Measurements from ENCODE around the gene HFM1. TPM values are rescaled to one million over a fixed set of nuclear protein-coding genes. Genes with fewer than 3 reads are reported as not detected.
A peak's percentile ranks its signal among the peaks of the same experiment; 100 is the strongest.
"Not testable (repeated sequence)": the region's sequence is repeated elsewhere in the genome, so short reads cannot be mapped to it uniquely, and the experiment has no call there.

The HFM1 gene
- total and polyA plus RNA-seq, 5 experiments from 2014 or later = not detected

DNA sequence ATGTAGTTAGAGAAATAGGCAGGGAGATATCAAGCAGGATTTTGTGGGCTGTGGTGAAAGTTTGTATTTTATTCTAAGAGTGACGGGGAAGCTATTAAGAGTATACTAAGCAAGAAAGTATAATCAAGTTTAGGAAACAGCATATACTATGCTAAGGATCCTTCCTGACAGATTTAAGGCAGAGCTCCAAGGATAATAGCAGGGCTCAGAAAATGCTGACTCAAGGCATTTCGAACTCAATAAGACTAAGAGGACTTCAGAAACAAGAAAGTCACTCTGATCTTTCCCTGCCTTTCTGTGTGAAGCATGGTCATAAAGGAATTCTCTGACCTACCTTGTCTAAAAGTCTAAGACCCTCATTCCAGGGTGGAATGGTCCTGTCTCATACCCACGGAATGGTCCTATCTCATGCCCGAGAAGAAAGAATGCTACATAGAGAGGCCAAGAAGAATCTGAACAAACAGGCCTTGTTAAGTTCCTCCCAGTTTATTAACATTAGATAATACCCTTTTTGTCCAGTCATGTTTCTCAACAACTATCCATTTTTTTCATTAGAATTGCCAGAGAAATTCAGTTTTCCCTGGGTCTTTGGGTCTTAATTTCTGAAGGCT, 59.1 kb downstream of the HFM1 start:
- DNase-seq (no peak), ATAC-seq (no peak)
- Mint-ChIP-seq H3K4me1 (no peaks in the 10 kb centered on the region), H3K9me3 (peaks cover 0 to 1% (median 0%) of the 10 kb centered on the region in 9 donors), H3K36me3 (no peaks in the 10 kb centered on the region), H3K27ac (no peak overlapping the region), H3K27me3 (peaks cover 0 to 13% (median 5%) of the 10 kb centered on the region in 5 donors), H3K4me3 (no peak overlapping the region)
- POLR2A ChIA-PET = no interaction called here

DNA sequence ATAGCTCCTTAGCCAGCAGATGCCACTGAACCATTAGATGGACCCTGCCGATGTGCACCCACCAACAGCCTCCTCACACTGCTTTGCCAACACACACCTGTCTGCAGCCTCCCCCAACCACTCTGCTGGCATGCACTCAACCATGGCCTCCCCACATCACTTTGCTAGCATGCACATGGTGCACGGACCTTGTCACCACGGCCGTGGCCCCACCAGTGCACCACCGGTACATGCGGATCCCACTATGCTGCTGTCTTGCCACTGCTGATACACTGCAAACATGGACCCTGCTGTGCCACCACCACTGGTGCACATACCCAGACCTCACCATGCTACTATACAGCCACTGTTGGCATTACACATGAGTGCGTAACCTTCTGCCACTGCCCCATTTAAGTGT, 66.1 kb downstream of the HFM1 start:
- no peaks in the 10 kb centered on the region for H3K4me1 Mint-ChIP-seq
- ATAC-seq (no peak), DNase-seq (no peak)
- H3K36me3 Mint-ChIP-seq = peaks cover 0 to 4% (median 0%) of the 10 kb centered on the region in 3 donors
- H3K9me3 Mint-ChIP-seq = peaks cover 0 to 9% (median 0%) of the 10 kb centered on the region in 9 donors
- peaks cover 10 to 62% (median 22%) of the 10 kb centered on the region in 5 donors for H3K27me3 Mint-ChIP-seq
- H3K27ac Mint-ChIP-seq = peak overlapping the region in 1 of 10 donors; percentile 6
- no peak overlapping the region for H3K4me3 Mint-ChIP-seq
- POLR2A ChIA-PET = no interaction called here

DNA sequence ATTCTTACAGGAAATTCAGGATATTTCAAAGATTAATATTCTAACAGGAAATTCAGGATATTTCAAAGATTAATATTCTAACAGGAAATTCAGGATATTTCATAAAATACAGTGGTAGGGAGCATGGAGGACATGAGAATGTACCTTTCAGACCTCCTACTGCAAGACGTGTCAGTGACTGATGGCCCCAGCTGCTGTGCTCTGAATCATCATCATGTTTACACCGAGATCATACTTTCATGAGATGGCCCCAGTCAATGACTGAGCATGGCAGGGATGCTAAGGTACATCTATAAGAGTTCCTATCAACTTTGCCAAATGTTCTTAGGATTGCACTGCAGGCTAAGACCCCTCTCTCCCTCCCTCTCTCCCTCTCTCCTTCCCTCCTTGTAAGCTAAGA, 69.0 kb downstream of the HFM1 start:
- Mint-ChIP-seq H3K27ac (no peak overlapping the region), H3K36me3 (peaks cover 0 to 8% (median 0%) of the 10 kb centered on the region in 3 donors), H3K9me3 (peaks cover 0 to 9% (median 4%) of the 10 kb centered on the region in 9 donors), H3K4me1 (no peaks in the 10 kb centered on the region), H3K27me3 (peaks cover 13 to 51% (median 27%) of the 10 kb centered on the region in 5 donors), H3K4me3 (no peak overlapping the region)
- no peak for ATAC-seq
- POLR2A ChIA-PET = no interaction called here
- no peak for DNase-seq

DNA sequence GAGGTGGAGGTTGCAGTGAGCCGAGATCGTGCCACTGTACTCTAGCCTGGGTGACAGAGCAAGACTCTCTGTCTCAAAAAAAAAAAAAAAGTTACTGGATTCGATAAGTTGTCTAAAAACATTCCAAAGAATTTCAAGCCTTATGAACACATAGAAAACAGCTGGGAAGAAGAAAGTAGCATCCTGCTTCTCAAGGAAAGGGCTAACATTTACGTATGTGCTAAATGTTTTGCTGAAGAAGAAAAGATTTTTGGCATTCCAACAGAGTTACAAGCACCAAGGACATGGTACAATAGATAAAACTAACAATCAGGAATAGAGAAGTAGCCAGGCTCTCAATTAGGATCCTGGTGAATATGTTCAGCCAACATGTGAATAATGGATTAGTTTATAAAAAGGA, 69.8 kb downstream of the HFM1 start:
- Mint-ChIP-seq H3K4me1 (no peaks in the 10 kb centered on the region), H3K4me3 (no peak overlapping the region), H3K9me3 (peaks cover 0 to 11% (median 6%) of the 10 kb centered on the region in 9 donors), H3K27ac (no peak overlapping the region), H3K36me3 (peaks cover 0 to 9% (median 0%) of the 10 kb centered on the region in 3 donors), H3K27me3 (peaks cover 13 to 51% (median 25%) of the 10 kb centered on the region in 5 donors)
- POLR2A ChIA-PET = no interaction called here
- DNase-seq (no peak), ATAC-seq (no peak)

DNA sequence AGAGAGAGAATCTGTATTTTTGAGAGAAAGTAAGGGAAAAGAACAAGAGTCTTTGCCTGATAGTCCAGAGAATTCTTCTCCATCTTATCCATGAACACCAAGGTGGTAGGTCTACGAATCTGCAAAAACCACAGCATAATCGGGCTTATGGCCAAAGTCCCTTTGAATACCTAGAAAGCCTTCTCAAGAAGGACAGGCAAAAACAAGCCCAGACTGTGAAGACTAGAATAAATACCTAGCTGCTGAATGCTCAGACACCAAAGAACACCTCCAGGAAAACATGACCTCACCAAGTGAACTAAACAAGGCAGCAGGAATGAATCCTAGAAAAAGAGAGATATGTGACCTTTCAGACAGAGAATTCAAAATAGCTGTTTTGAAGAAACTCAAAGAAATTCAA, 79.2 kb downstream of the HFM1 start:
- no peak overlapping the region for H3K27ac Mint-ChIP-seq
- no peaks in the 10 kb centered on the region for H3K4me1 Mint-ChIP-seq
- ATAC-seq = no peak
- H3K4me3 Mint-ChIP-seq = no peak overlapping the region
- H3K9me3 Mint-ChIP-seq = peaks cover 0 to 17% (median 0%) of the 10 kb centered on the region in 9 donors
- DNase-seq = no peak
- peaks cover 3 to 35% (median 5%) of the 10 kb centered on the region in 5 donors for H3K27me3 Mint-ChIP-seq
- POLR2A ChIA-PET = no interaction called here
- H3K36me3 Mint-ChIP-seq = peaks cover 0 to 7% (median 0%) of the 10 kb centered on the region in 3 donors

DNA sequence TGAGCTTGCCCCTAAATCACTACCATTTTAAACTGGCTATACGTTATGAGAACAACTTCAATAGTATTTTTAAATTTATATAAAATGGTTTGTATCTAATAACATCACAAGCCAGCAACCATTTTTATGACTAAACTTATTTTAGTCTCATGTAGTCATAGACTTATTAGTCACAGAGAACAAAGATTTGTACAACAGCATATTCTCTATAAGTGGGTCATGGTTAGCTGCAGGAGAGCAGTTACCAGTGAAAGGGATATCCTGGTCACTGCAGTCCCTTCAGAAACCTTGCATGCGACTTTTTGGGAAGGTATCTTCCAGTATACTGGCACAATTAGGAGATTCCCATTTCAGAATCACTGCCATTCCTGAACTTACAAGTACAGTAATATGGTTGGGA, 90.0 kb downstream of the HFM1 start:
- Mint-ChIP-seq H3K36me3 (peaks cover 3 to 4% (median 3%) of the 10 kb centered on the region in 3 donors), H3K4me1 (no peaks in the 10 kb centered on the region), H3K9me3 (peaks cover 0 to 9% (median 2%) of the 10 kb centered on the region in 9 donors), H3K4me3 (no peak overlapping the region), H3K27ac (no peak overlapping the region), H3K27me3 (peaks cover 3 to 24% (median 12%) of the 10 kb centered on the region in 5 donors)
- DNase-seq = no peak
- POLR2A ChIA-PET = no interaction called here
- ATAC-seq = no peak

DNA sequence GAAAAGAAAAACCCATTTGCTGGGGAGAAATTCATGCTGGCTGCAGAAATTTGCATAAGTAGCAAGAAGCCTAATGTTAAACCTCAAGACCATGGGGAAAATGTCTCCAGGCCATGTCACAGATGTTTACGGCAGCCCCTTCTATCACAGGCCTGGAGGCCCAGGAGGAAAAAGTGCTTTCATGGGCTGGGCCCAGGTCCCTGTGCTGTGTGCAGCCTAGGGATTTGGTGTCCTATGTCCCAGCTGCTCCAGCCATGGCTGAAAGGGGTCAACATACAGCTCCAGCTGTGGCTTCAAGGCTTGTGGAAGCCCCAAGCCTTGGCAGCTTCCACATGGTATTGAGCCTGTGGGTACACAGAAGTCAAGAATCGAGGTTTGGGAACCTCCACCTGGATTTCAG, 93.0 kb downstream of the HFM1 start:
- H3K27ac Mint-ChIP-seq = no peak overlapping the region
- no peak for DNase-seq
- no peak for ATAC-seq
- peaks cover 5 to 33% (median 11%) of the 10 kb centered on the region in 5 donors for H3K27me3 Mint-ChIP-seq
- peaks cover 7 to 28% (median 14%) of the 10 kb centered on the region in 9 donors for H3K9me3 Mint-ChIP-seq
- no peaks in the 10 kb centered on the region for H3K4me1 Mint-ChIP-seq
- peaks cover 3 to 10% (median 3%) of the 10 kb centered on the region in 3 donors for H3K36me3 Mint-ChIP-seq
- POLR2A ChIA-PET = no interaction called here
- H3K4me3 Mint-ChIP-seq = no peak overlapping the region

DNA sequence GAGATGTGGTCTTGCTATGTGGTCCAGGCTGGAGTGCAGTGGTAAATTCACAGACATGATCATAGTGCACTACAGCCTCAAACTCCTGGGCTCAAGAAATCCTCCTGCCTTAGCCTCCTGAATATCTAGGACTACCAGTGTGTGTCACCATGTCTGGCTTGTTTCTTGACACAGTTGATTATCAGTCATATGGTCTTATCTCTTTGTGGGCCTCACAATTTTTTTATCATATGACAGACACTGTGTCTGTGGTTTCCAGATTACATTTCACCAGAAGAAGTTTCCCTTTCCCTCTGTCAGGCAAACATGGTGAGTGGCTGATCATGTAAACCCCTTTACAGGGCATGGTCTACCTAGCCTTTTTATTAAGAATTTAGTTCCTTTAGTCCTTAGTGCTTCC, 96.1 kb downstream of the HFM1 start:
- ATAC-seq (no peak), DNase-seq (no peak)
- H3K4me1 Mint-ChIP-seq = no peaks in the 10 kb centered on the region
- peaks cover 3 to 10% (median 3%) of the 10 kb centered on the region in 3 donors for H3K36me3 Mint-ChIP-seq
- POLR2A ChIA-PET = no interaction called here
- H3K27me3 Mint-ChIP-seq = peaks cover 5 to 33% (median 11%) of the 10 kb centered on the region in 5 donors
- H3K4me3 Mint-ChIP-seq = no peak overlapping the region
- H3K9me3 Mint-ChIP-seq = peaks cover 7 to 34% (median 16%) of the 10 kb centered on the region in 9 donors
- H3K27ac Mint-ChIP-seq = no peak overlapping the region

DNA sequence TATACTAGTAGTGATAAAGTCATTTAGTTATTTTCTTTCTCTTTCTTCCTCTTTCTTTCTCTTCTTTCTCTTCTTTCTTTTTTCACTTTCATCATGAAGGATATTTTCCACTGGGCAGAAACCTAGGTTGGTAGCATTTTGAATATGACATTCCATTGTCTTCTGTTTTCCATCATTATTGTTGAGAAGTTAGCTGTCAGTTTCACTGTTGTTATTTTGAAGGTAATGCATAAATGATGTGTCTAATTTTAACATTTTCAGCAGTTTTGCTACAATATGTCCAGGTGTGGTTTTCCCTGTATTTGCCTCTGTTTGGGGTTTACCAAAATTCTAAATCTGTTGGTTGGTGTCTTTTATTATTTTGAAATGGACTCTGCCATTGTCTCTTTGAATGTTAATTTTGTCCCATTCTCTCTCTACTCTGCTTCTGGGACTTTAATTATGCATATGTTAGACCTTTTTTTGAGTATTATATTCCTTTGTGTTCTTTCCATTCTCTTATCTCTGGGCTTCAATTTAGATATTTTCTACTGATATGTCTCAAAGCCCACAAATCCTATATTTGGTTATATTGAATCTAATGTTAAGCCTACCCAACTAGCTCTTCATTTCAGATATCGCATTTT, 96.7 kb downstream of the HFM1 start:
- H3K4me3 Mint-ChIP-seq = no peak overlapping the region
- H3K36me3 Mint-ChIP-seq = peaks cover 3 to 8% (median 3%) of the 10 kb centered on the region in 3 donors
- H3K9me3 Mint-ChIP-seq = peaks cover 11 to 40% (median 21%) of the 10 kb centered on the region in 9 donors
- no peaks in the 10 kb centered on the region for H3K4me1 Mint-ChIP-seq
- H3K27me3 Mint-ChIP-seq = peaks cover 4 to 31% (median 11%) of the 10 kb centered on the region in 5 donors
- POLR2A ChIA-PET = no interaction called here
- ATAC-seq (no peak), DNase-seq (no peak)
- H3K27ac Mint-ChIP-seq = no peak overlapping the region

DNA sequence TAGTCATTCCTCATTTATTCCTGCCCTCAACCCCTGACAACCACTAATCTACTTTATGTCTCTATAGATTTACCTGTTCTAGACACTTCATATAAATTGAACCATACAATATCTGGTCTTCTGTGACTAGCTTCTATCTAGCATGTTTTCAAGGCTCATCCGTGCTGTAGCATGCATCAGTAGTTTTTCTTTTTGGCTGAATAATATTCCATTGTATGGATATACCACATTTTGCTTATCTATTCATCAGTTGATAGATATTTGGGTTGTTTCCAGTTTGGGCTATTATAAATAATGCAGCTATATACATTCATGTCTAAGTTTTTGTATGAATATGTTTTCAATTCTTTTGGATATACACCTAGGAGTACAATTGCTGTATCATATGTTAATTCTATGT, 101.5 kb downstream of the HFM1 start:
- H3K36me3 Mint-ChIP-seq = peaks cover 0 to 6% (median 0%) of the 10 kb centered on the region in 3 donors
- peaks cover 6 to 22% (median 10%) of the 10 kb centered on the region in 9 donors for H3K9me3 Mint-ChIP-seq
- POLR2A ChIA-PET = no interaction called here
- H3K4me1 Mint-ChIP-seq = no peaks in the 10 kb centered on the region
- H3K27me3 Mint-ChIP-seq = peaks cover 1 to 12% (median 2%) of the 10 kb centered on the region in 5 donors
- H3K27ac Mint-ChIP-seq = no peak overlapping the region
- H3K4me3 Mint-ChIP-seq = no peak overlapping the region
- DNase-seq = no peak
- ATAC-seq = no peak

DNA sequence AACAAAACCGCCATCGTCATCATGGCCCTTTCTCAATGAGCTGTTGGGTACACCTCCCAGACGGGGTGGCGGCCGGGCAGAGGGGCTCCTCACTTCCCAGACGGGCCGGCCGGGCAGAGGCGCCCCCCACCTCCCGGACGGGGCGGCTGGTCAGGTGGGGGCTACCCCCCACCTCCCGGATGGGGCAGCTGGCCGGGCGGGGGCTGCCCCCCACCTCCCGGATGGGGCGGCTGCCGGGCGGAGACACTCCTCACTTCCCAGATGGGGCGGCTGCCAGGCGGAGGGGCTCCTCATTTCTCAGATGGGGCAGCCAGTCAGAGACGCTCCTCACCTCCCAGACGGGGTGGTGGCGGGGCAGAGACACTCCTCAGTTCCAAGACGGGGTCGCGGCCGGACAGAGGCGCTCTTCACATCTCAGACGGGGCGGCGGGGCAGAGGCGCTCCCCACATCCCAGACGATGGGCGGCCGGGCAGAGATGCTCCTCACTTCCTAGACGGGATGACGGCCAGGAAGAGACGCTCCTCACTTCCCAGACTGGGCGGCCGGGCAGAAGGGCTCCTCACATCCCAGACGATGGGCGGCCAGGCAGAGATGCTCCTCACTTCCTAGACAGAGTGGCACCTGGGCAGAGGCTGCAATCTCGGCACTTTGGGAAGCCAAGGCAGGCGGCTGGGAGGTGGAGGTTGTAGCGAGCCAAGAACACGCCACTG, 115.6 kb downstream of the HFM1 start:
- H3K27ac Mint-ChIP-seq, H3K4me3 Mint-ChIP-seq, H3K9me3 Mint-ChIP-seq, ATAC-seq, H3K4me1 Mint-ChIP-seq, DNase-seq, H3K36me3 Mint-ChIP-seq, POLR2A ChIA-PET: not testable (repeated sequence)
- peaks cover 0 to 14% (median 5%) of the 10 kb centered on the region in 5 donors for H3K27me3 Mint-ChIP-seq

DNA sequence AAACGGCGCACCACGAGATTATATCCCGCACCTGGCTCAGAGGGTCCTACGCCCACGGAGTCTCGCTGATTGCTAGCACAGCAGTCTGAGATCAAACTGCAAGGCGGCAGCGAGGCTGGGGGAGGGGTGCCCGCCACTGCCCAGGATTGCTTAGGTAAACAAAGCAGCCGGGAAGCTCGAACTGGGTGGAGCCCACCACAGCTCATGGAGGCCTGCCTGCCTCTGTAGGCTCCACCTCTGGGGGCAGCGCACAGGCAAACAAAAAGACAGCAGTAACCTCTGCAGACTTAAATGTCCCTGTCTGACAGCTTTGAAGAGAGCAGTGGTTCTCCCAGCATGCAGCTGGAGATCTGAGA, 117.7 kb downstream of the HFM1 start:
- H3K9me3 Mint-ChIP-seq, ATAC-seq: not testable (repeated sequence)

More for the DNA sequence above, 117.7 kb downstream of the HFM1 start:
- DNase-seq, H3K27ac Mint-ChIP-seq, H3K4me3 Mint-ChIP-seq, H3K36me3 Mint-ChIP-seq, H3K4me1 Mint-ChIP-seq, POLR2A ChIA-PET: not testable (repeated sequence)
- peaks cover 0 to 14% (median 7%) of the 10 kb centered on the region in 5 donors for H3K27me3 Mint-ChIP-seq
